ENCODE data around the gene TTYH1. TPM values are rescaled to one million over a fixed set of nuclear protein-coding genes. Genes with fewer than 3 reads are reported as not detected.

The TTYH1 gene
- total RNA-seq, 2 donors from 2014 or later: 1.0 to 2.0 TPM

- Mint-ChIP-seq H3K27ac (no peak overlapping the region), H3K4me3 (no peak overlapping the region), H3K36me3 (ENCODE audit: low read depth) (no peaks in the 10 kb centered on the region), H3K4me1 (peaks cover 10% of the 10 kb centered on the region), H3K9me3 (peaks cover 13% of the 10 kb centered on the region), H3K27me3 (ENCODE audit: insufficient read depth) (peaks cover 87% of the 10 kb centered on the region)
- H3K4me1 ChIP-seq (ENCODE audit: control insufficient read depth, insufficient read depth, low read length): no peaks in the 10 kb centered on the region
- H3K9me3 ChIP-seq (ENCODE audit: control insufficient read depth, low read length): no peaks in the 10 kb centered on the region
- no peak overlapping the region for H3K27ac ChIP-seq (ENCODE audit: low read depth, low read length)
- 61 to 77% methylated on average over 12 to 44 of the region's 44 CpGs for WGBS, 2 experiments (ENCODE audit: insufficient coverage in 1 of 2, insufficient read length in 1 of 2)
- DNase-seq: peak; percentile 61
- no peak overlapping the region for H3K9ac ChIP-seq (ENCODE audit: extremely low read depth, low read length, poor library complexity, severe bottlenecking)
- H3K4me3 ChIP-seq (ENCODE audit: low read length): no peak overlapping the region
- H3K27me3 ChIP-seq (ENCODE audit: control insufficient read depth, insufficient read depth, low read length, poor library complexity, severe bottlenecking): peaks cover 56% of the 10 kb centered on the region
- no peaks in the 10 kb centered on the region for H3K36me3 ChIP-seq (ENCODE audit: control insufficient read depth, insufficient read depth, low read length)
- no peak for TF ChIP-seq CTCF (conservative IDR thresholded peaks at IDR 0.05)
Measured at GRCh38 chr19:54416695-54417491, 1.6 kb downstream of the TTYH1 start.

GRCh38 chr19:54418030-54418929, 3.0 kb downstream of the TTYH1 start:
- no peak overlapping the region for H3K27ac Mint-ChIP-seq
- H3K9me3 Mint-ChIP-seq: peaks cover 13% of the 10 kb centered on the region
- Histone ChIP-seq H3K27me3 (ENCODE audit: control insufficient read depth, insufficient read depth, low read length, poor library complexity, severe bottlenecking) (peaks cover 51% of the 10 kb centered on the region), H3K36me3 (ENCODE audit: control insufficient read depth, insufficient read depth, low read length) (no peaks in the 10 kb centered on the region), H3K4me3 (ENCODE audit: low read length) (no peak overlapping the region), H3K27ac (ENCODE audit: low read depth, low read length) (peak overlapping the region; percentile 83), H3K9me3 (ENCODE audit: control insufficient read depth, low read length) (no peaks in the 10 kb centered on the region), H3K4me1 (ENCODE audit: control insufficient read depth, insufficient read depth, low read length) (no peaks in the 10 kb centered on the region), H3K9ac (ENCODE audit: extremely low read depth, low read length, poor library complexity, severe bottlenecking) (no peak overlapping the region)
- DNase-seq: peak; percentile 68
- no peaks in the 10 kb centered on the region for H3K36me3 Mint-ChIP-seq (ENCODE audit: low read depth)
- H3K4me1 Mint-ChIP-seq: peaks cover 10% of the 10 kb centered on the region
- H3K27me3 Mint-ChIP-seq (ENCODE audit: insufficient read depth): peaks cover 87% of the 10 kb centered on the region
- WGBS, 2 experiments (ENCODE audit: insufficient coverage in 1 of 2, insufficient read length in 1 of 2): 44 to 62% methylated on average over 12 to 23 of the region's 25 CpGs
- no peak overlapping the region for H3K4me3 Mint-ChIP-seq
- no peak for TF ChIP-seq CTCF (conservative IDR thresholded peaks at IDR 0.05)

GRCh38 chr19:54418930-54419800, 3.9 kb downstream of the TTYH1 start:
- no peaks in the 10 kb centered on the region for H3K4me1 ChIP-seq (ENCODE audit: control insufficient read depth, insufficient read depth, low read length)
- peaks cover 9% of the 10 kb centered on the region for H3K9me3 Mint-ChIP-seq
- H3K36me3 Mint-ChIP-seq (ENCODE audit: low read depth): no peaks in the 10 kb centered on the region
- peak overlapping the region; percentile 97 for H3K27ac ChIP-seq (ENCODE audit: low read depth, low read length)
- 90 to 93% methylated on average over 16 to 26 of the region's 26 CpGs for WGBS, 2 experiments (ENCODE audit: insufficient coverage in 1 of 2, insufficient read length in 1 of 2)
- peaks cover 52% of the 10 kb centered on the region for H3K27me3 ChIP-seq (ENCODE audit: control insufficient read depth, insufficient read depth, low read length, poor library complexity, severe bottlenecking)
- H3K4me3 Mint-ChIP-seq: no peak overlapping the region
- no peak overlapping the region for H3K27ac Mint-ChIP-seq
- H3K27me3 Mint-ChIP-seq (ENCODE audit: insufficient read depth): peaks cover 87% of the 10 kb centered on the region
- no peak overlapping the region for H3K9ac ChIP-seq (ENCODE audit: extremely low read depth, low read length, poor library complexity, severe bottlenecking)
- DNase-seq: no peak
- no peaks in the 10 kb centered on the region for H3K36me3 ChIP-seq (ENCODE audit: control insufficient read depth, insufficient read depth, low read length)
- H3K4me1 Mint-ChIP-seq: peaks cover 10% of the 10 kb centered on the region
- TF ChIP-seq CTCF (conservative IDR thresholded peaks at IDR 0.05): no peak
- H3K4me3 ChIP-seq (ENCODE audit: low read length): no peak overlapping the region
- no peaks in the 10 kb centered on the region for H3K9me3 ChIP-seq (ENCODE audit: control insufficient read depth, low read length)
